Gastroesophageal sphincter (tissue), 4 donors: ENCODE results near the gene FAM180A. TPM values are rescaled to one million over a fixed set of nuclear protein-coding genes. Genes with fewer than 3 reads are reported as not detected.

Source experiments
- ATAC-seq: fragments of 150-250 bp; one replicate; pipeline ENCODE4 v1.9.1; 2016; ENCODE audit warnings: mild to moderate bottlenecking, moderate library complexity
- H3K27ac ChIP-seq, 4 donors: fragments of 200-600 bp; sonication (generic) in 3 of 4; 1 replicate in 3 of 4; 2 replicates in 1 of 4; pipeline ENCODE4 v1.5.1; 2016 to 2019
- H3K27me3 ChIP-seq: fragments of 200-600 bp; sonication (generic); one replicate; pipeline ENCODE4 v1.5.1; 2019
- H3K36me3 ChIP-seq, 2 donors: fragments of 200-600 bp; sonication (generic); one replicate each; pipeline ENCODE4 v1.5.1; 2019; ENCODE audit warnings: control low read depth in 1 of 2
- H3K4me1 ChIP-seq, 3 donors: fragments of 200-600 bp; sonication (generic); 1 replicate in 2 of 3; 2 replicates in 1 of 3; pipeline ENCODE4 v1.5.1; 2016 to 2019; ENCODE audit warnings: control low read depth in 2 of 3
- H3K4me3 ChIP-seq, 2 donors: fragments of 200-600 bp; sonication (generic); one replicate each; pipeline ENCODE4 v1.5.1; 2019; ENCODE audit warnings: mild to moderate bottlenecking in 1 of 2, moderate library complexity in 1 of 2
- H3K9me3 ChIP-seq, 3 donors: fragments of 200-600 bp; sonication (generic); one replicate each; pipeline ENCODE4 v1.5.1; 2017 to 2019; ENCODE audit warnings: control low read depth in 2 of 3
- EP300 ChIP-seq: sonication (generic); formaldehyde crosslinking; IDR thresholded peaks from one replicate; pipeline ENCODE4 v1.6.1; 2017; ENCODE audit warnings: antibody characterized with exemption, mild to moderate bottlenecking
- POLR2A ChIP-seq, 2 donors: fragments of 450-650 bp; IDR thresholded peaks; one replicate each; pipeline ENCODE4 v1.6.1; 2017; ENCODE audit warnings: antibody characterized with exemption in 2 of 2, mild to moderate bottlenecking in 2 of 2, moderate library complexity in 1 of 2
- POLR2AphosphoS5 ChIP-seq: sonication (generic); formaldehyde crosslinking; IDR thresholded peaks from one replicate; pipeline ENCODE4 v1.6.1; 2017; ENCODE audit warnings: antibody characterized with exemption
- WGBS, 2 donors: methylation state at CpG; one replicate each; pipeline ENCODE4 v1.1.5; 2018; ENCODE audit warnings: low coverage in 1 of 2; 5-methylcytosine and 5-hydroxymethylcytosine counted together
- total RNA-seq, 4 donors: library from RNA; depleted of rRNA; stranded (reverse); fragments of >200 nt; gene quantifications; one replicate each; pipeline ENCODE4 v1.1.0, GENCODE V29; 2016
- TF ChIP-seq, protein P1 (sequence below), 4 experiments: fragments of 200-600 bp in 2 of 4; fragments of 450-650 bp in 2 of 4; sonication (generic) in 1 of 4; IDR thresholded peaks; one replicate each; pipeline ENCODE4 v1.5.1; 2017 to 2019; ENCODE audit warnings: antibody characterized with exemption in 4 of 4, mild to moderate bottlenecking in 2 of 4, moderate library complexity in 2 of 4

FAM180A gene
- total RNA-seq, 4 donors from 2014 or later = 2.6 to 8.5 (median 3.7) TPM

DNA sequence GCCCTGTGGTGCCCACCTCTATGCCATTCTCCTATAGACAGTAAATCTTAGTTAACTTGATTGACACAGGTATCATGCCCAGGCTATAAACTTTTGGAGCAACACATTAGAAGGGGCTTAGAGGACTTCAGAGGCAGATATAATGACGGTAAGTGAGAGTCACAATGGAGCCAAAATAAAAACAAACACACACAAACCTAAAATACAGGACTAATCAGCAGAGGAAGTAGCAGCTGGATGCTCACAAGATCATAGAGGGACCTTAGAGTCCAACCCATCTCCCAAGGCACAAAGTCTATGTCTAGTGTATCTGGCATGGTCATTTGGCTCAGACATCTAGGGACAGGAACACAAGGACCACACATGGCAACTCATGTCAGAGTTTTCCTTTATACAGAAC lies 32.9 kb downstream of the FAM180A start:
- no peak for ATAC-seq
- H3K27ac ChIP-seq = no peak overlapping the region
- no peak overlapping the region for H3K4me3 ChIP-seq
- TF ChIP-seq, protein P1, sequence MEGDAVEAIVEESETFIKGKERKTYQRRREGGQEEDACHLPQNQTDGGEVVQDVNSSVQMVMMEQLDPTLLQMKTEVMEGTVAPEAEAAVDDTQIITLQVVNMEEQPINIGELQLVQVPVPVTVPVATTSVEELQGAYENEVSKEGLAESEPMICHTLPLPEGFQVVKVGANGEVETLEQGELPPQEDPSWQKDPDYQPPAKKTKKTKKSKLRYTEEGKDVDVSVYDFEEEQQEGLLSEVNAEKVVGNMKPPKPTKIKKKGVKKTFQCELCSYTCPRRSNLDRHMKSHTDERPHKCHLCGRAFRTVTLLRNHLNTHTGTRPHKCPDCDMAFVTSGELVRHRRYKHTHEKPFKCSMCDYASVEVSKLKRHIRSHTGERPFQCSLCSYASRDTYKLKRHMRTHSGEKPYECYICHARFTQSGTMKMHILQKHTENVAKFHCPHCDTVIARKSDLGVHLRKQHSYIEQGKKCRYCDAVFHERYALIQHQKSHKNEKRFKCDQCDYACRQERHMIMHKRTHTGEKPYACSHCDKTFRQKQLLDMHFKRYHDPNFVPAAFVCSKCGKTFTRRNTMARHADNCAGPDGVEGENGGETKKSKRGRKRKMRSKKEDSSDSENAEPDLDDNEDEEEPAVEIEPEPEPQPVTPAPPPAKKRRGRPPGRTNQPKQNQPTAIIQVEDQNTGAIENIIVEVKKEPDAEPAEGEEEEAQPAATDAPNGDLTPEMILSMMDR (IDR thresholded peaks at IDR 0.05) = no peak
- TF ChIP-seq POLR2A (IDR thresholded peaks at IDR 0.05) (no peak), POLR2AphosphoS5 (no peak), EP300 (no peak)
- WGBS, 2 donors = 75% methylated on average over 1 of the region's 1 CpG; no CpG with 5 or more reads in 1 of the 2 donors
- peaks cover 0 to 8% (median 0%) of the 10 kb centered on the region in 3 donors for H3K4me1 ChIP-seq
- H3K36me3 ChIP-seq = no peaks in the 10 kb centered on the region
- H3K27me3 ChIP-seq = peaks cover 19% of the 10 kb centered on the region
- no peaks in the 10 kb centered on the region for H3K9me3 ChIP-seq

DNA sequence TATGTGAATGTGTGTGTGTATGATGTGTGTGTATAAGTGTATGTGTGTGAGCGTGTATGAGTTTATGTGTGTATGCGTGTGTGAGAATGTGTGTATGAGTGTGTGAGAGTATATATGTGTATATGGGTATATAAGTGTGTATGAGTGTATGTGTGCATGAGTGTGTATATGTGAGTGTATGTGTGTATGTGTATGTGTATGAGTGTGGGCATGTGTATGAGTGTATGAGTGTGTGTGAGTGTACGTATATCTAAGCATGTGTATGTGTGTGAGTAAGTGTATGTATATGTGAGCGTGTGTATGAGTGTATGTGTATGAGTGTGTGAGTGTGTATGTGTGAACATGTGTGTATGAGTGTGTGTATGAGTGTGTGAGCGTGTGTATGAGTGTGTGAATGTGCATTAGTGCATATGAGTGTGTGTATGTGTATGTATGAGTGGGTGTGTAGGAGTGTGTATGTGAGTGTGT lies 33.5 kb downstream of the FAM180A start:
- 87 to 90% methylated on average over 4 to 5 of the region's 5 CpGs for WGBS, 2 donors
- Histone ChIP-seq H3K36me3 (no peaks in the 10 kb centered on the region), H3K4me1 (peaks cover 0 to 8% (median 0%) of the 10 kb centered on the region in 3 donors), H3K27ac (no peak overlapping the region), H3K9me3 (no peaks in the 10 kb centered on the region), H3K4me3 (no peak overlapping the region), H3K27me3 (peaks cover 19% of the 10 kb centered on the region)
- ATAC-seq = no peak
- TF ChIP-seq, protein P1 (IDR thresholded peaks at IDR 0.05) = no peak
- no peak for TF ChIP-seq POLR2A (IDR thresholded peaks at IDR 0.05)

DNA sequence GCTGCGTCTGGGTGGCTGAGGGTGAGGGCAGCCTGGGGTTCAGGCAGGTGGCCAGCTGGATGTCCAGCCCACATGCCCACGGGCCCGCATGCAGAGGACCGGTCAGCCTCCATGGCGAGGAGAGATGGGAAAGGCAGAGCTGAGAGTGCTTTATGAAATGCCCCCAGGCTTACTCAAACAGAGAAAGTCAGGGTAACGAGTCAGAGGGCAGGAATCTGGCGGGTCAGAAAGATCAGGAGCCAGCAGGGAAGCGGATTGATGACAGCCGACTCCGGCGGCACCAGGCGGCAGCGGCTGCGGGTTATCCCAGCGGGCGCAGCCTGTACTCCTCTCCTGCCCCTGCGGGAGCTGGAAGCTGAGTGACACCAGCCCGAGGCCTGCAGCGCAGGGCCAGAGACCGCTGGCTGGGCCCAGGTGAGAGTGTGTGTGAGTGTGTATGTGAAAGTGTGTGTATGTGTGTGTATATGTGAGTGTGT lies 34.0 kb downstream of the FAM180A start:
- no peak overlapping the region for H3K27ac ChIP-seq
- WGBS, 2 donors = 79% methylated on average over 8 of the region's 20 CpGs
- H3K9me3 ChIP-seq = no peaks in the 10 kb centered on the region
- no peaks in the 10 kb centered on the region for H3K36me3 ChIP-seq
- ATAC-seq = no peak
- peaks cover 19% of the 10 kb centered on the region for H3K27me3 ChIP-seq
- peaks cover 0 to 8% (median 0%) of the 10 kb centered on the region in 3 donors for H3K4me1 ChIP-seq
- TF ChIP-seq POLR2A (IDR thresholded peaks at IDR 0.05) (no peak), POLR2AphosphoS5 (no peak), EP300 (no peak)
- TF ChIP-seq, protein P1 (IDR thresholded peaks at IDR 0.05) = no peak
- H3K4me3 ChIP-seq = no peak overlapping the region

DNA sequence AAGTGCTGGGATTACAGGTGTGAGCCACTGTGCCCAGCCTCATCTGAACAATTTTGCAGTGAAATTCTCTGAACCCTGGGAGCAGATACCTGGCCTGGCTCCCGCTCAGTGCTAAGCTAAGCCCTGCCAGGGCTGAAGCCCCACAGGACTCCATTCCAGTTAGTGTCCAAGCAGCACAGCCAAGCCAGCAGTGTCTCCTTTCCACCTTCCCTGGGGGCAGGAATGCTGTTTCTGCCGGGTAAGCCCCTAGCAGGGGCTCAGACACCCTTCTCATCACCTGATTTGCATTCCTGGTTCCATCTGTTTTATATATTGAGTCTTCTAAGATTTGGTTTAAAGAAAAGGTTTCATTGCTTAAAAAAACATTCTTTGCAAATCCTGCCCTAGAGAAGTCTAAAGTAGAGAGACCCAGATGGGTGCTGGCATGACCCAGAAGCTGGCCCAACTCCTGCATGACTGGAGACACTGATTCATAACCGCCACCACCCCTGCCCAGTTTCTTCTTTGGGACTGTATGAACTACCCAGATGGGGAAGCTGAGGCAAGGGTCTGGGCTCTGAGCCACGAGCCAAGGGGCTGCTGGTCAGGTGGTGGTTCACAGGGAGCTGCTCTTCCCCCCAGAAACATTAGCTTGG lies 34.7 kb downstream of the FAM180A start:
- H3K27ac ChIP-seq = no peak overlapping the region
- ATAC-seq = no peak
- 90% methylated on average over 2 of the region's 4 CpGs; no CpG with 5 or more reads in 1 of the 2 donors for WGBS, 2 donors

More for the DNA sequence above, 34.7 kb downstream of the FAM180A start:
- Histone ChIP-seq H3K27me3 (peaks cover 19% of the 10 kb centered on the region), H3K4me3 (no peak overlapping the region), H3K9me3 (no peaks in the 10 kb centered on the region), H3K4me1 (peaks cover 0 to 8% (median 0%) of the 10 kb centered on the region in 3 donors), H3K36me3 (no peaks in the 10 kb centered on the region)
- TF ChIP-seq, protein P1 (IDR thresholded peaks at IDR 0.05) = no peak
- no peak for TF ChIP-seq POLR2AphosphoS5
- TF ChIP-seq EP300 = no peak
- no peak for TF ChIP-seq POLR2A (IDR thresholded peaks at IDR 0.05)
